Hepatic stellate cell (primary cell): ENCODE data around the gene METTL3.

Experiments
- DNase-seq: peaks from one replicate; pipeline ENCODE4 v3.0.0; 2011; ENCODE audit warnings: low spot score

METTL3 gene

GRCh38 chr14:21476523-21476924 is 34.6 kb downstream of the METTL3 start:
- peak; percentile 52 for DNase-seq

- DNase-seq: no peak
Measured at GRCh38 chr14:21475767-21476522, 35.2 kb downstream of the METTL3 start.

GRCh38 chr14:21467616-21468015 is 43.5 kb downstream of the METTL3 start:
- DNase-seq: peak; percentile 24

GRCh38 chr14:21455912-21456667 is 55.0 kb downstream of the METTL3 start, which contains the start of gene CHD8:
CHD8 (minus strand) TSS chr14:21456123; CDS start chr14:21431643, 24,480 bp downstream.
- peak; percentile 98 for DNase-seq

- peak; percentile 24 for DNase-seq
Measured at GRCh38 chr14:21455592-21455911, 55.6 kb downstream of the METTL3 start.

- DNase-seq: peak; percentile 12
Measured at GRCh38 chr14:21454843-21455544, 56.1 kb downstream of the METTL3 start.

GRCh38 chr14:21449899-21450216 is 61.3 kb downstream of the METTL3 start:
- no peak for DNase-seq
